GM12873 (cell line): ENCODE results near the gene TET3.

Experiments
- CTCF ChIP-seq: IDR thresholded peaks from 2 replicates; pipeline ENCODE4 v1.5.1; 2012; ENCODE audit warnings: low read depth, mild to moderate bottlenecking, moderate library complexity, low read length, control low read depth; ENCODE audit not compliant: insufficient read depth; ENCODE audit errors: missing control alignments

TET3 gene

DNA sequence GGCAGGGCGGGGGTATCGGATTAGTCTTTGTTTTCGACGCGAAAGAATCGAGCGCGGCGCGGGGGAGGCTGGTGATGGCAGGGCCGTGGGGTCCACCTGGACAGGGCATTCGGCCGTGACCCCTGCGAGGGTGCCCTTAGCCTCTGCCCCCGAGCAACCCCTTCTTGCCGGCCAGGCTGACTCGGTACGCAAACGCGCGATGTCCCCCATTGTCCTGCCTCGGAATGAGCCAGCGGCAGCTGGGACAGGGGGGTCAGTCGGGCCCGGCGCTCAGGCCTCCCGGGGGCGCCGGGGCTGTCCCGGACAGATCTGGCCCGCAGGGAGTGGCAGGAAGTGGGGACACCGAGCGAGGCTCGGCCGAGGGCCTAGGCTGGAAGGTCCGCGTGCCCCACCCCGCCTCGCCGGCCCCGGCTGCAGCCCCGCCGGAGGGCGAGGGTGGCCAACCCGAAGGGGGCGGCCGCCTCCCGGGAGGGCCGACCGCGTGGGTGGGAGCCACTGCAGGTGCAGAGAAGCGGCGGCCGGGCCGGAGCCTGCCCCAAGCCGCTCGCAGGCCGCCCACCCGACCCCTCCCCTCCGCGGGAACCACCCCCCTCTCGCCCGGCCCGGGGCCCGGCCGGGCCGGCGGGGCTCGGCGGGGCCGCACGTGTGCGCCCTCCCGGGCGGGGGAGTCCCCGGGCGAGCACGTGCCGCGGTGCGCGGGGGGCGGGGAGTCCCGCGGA lies at the start of gene TET3:
Gene TET3, plus strand, starts transcription at position 708 of the 719 bp plus-strand sequence. CDS start 1,494 bp downstream, outside the sequence.
- no peak for TF ChIP-seq CTCF

DNA sequence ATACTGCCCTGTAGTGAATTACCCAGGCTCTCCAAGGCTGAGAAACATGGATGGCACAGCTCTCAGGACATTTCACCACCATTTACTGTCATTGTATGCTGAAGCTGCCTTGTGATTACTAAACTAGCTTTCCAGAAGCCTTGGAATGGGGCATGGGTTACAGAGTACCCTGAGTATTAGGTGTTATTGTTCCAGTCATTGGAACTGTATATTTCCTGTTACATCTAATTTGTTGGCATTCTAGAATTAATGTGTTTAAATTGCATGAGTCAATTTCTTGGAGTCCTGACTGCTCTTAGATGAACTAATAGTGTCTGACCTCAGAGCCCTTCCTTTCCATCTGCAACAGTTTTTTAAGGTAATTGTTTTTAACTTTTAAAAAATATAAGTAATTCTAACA lies 49.1 kb upstream of the TET3 start:
- TF ChIP-seq CTCF = no peak

DNA sequence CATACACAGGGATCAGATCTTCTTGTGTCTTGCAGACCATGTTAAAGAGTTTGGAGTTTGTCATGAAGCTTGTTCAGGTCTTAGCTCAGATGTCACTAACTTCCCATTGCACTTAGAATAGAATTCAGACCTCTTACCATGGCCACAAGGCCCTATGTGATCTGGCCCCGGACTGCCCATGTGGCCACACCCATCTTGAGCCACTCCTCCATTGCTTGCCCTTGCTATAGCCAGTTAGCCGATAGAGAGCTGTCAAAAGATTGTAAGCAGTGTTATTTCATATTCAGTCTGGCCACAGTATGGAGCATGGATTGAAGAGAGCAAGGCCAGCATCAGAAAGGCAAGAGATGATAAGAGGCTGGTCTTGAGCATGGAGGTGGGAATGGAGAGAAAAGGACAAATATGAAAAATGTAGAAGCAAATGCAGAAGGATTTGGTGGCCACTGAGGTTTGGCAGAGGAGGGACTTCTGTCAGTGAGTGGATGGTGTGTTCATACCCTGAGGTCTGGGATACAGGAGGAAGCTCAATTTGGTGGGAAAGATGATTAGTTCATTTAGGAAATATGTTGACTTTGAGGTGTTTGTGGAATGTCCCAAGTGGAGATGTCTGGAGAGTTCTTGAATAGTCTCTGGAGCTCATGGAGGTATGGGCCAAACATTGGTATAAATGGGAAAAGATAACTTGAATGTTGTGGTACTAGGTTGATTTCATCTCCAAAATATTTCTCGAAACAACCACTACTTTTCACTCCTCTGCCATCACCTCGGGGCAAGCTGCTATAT lies 47.4 kb upstream of the TET3 start:
- no peak for TF ChIP-seq CTCF

GRCh38 chr2:73937899-73938298 lies 46.8 kb upstream of the TET3 start:
- TF ChIP-seq CTCF = no peak

DNA sequence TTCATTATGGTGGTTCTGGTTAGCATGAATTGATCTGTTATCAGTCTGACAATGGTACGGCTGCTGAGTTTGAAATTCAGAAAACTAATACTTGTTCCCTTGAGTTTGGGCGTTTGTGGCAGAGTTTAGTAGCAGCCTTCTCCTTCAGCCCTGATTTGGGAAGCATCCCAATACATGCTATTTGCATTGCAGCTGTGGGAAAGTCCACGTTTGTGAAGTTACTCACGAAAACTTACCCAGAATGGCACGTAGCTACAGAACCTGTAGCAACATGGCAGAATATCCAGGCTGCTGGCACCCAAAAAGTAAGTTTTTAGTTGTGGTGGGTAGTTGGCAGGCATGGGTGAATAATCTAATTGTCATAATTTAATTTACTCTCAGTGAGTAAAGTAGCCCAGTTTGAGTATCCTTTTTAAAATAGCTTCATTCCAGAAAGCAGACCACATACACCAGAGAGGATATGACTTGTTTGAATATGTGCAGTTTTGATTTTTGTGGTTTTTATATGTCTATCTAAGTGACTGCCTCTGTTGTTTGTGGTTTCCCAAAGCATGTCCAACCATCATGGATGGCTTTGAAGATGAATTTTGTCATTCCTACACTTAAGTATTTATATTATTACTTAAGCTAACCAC lies 45.9 kb upstream of the TET3 start:
- no peak for TF ChIP-seq CTCF

DNA sequence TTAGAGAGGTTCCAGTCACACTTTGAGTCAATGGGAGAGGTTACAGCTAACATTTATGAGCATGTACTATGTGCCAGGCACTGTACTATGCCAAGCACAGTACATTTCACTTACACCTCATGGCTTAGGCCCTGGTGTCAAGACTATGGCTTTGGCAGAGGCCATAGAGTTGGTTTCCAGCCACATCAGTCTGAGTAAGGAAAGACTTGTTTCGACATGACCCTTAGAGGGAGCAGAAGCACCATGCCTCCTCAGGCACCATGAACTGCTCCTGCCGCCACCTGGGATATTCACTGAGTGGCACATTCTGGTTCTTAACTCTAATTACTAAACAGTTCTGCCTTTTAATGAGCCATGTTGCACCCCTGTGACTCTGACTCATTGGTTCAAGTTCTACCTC lies 45.3 kb upstream of the TET3 start:
- peak; percentile 15 for TF ChIP-seq CTCF

DNA sequence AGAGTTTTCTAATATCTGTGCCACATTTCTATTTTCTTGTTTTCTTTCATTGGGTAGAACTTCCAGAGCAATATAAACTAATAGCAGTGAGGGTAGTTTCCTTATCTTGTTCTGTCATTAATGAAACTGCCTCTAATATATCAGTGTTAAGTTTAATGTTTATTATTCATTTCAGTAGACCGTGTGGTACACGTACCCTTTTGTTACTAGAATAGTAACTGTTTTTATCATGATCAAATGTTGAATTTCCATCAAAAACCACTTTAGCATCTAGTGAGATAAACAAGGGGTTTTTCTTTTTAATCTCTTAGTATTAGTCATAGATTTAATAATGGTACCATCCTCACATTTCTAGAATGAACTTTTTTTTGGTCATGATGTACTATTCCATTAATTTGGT lies 42.0 kb upstream of the TET3 start:
- no peak for TF ChIP-seq CTCF
